Right lung (tissue), 5 donors: ENCODE measurements around the gene TSPAN8. TPM values are rescaled to one million over a fixed set of nuclear protein-coding genes. Genes with fewer than 3 reads are reported as not detected.
"Not testable (repeated sequence)": the region's sequence is repeated elsewhere in the genome, so short reads cannot be mapped to it uniquely, and the experiment has no call there.

Source experiments
- DNase-seq, 2 donors: peaks; one replicate each; pipeline ENCODE4 v3.0.0-alpha.2; 2013
- polyA plus RNA-seq, 5 donors: library from polyadenylated mRNA; unstranded; fragments of 120-200 nt; gene quantifications; one replicate each; pipeline versions ENCODE4 v1.2.1 to v1.2.3, GENCODE V29; 2013; ENCODE audit warnings: inconsistent platforms in 1 of 5, low replicate concordance in 1 of 5; ENCODE audit not compliant: insufficient read length in 5 of 5, insufficient read depth in 1 of 5

The TSPAN8 gene
- polyA plus RNA-seq, 5 donors, result 1.1 to 1.8 (median 1.3) TPM

- DNase-seq, result no peak
These were observed 28.4 kb downstream of the TSPAN8 start for GRCh38 chr12:71129364-71129763.

- DNase-seq, result peak in 1 of 2 donors; percentile 20
These were observed 29.5 kb downstream of the TSPAN8 start for GRCh38 chr12:71128191-71128788.

GRCh38 chr12:71125949-71126348, 31.9 kb downstream of the TSPAN8 start:
- DNase-seq, result no peak

GRCh38 chr12:71125515-71125914, 32.3 kb downstream of the TSPAN8 start:
- no peak for DNase-seq

- DNase-seq, result no peak
These were observed 32.9 kb downstream of the TSPAN8 start for GRCh38 chr12:71124835-71125460.

- DNase-seq, result not testable (repeated sequence)
These were observed 44.7 kb downstream of the TSPAN8 start for GRCh38 chr12:71113148-71113547.

GRCh38 chr12:71109834-71110233, 48.0 kb downstream of the TSPAN8 start:
- no peak for DNase-seq

GRCh38 chr12:71108355-71108754, 49.4 kb downstream of the TSPAN8 start:
- DNase-seq, result no peak

GRCh38 chr12:71107936-71108335, 49.9 kb downstream of the TSPAN8 start:
- DNase-seq, result no peak

GRCh38 chr12:71105956-71106355, 51.8 kb downstream of the TSPAN8 start:
- DNase-seq, result no peak

GRCh38 chr12:71092290-71092689, 65.5 kb downstream of the TSPAN8 start:
- DNase-seq, result no peak

- no peak for DNase-seq
These were observed 66.8 kb downstream of the TSPAN8 start for GRCh38 chr12:71090971-71091370.

- DNase-seq, result no peak
These were observed 72.2 kb downstream of the TSPAN8 start for GRCh38 chr12:71085575-71085974.

- no peak for DNase-seq
These were observed 82.1 kb downstream of the TSPAN8 start for GRCh38 chr12:71075743-71076142.

Other genes with a start within 250 kb of the TSPAN8 start
- under 1 TPM; 0.10 to 0.32 (median 0.18) TPM for gene PTPRR, start 237.3 kb downstream of the TSPAN8 start, polyA plus RNA-seq